NCI-H82 treated with DMSO at 0.1 percent for 48 hours (cell line): ENCODE data around the gene CHMP5.
"Not testable (repeated sequence)": the region's sequence is repeated elsewhere in the genome, so short reads cannot be mapped to it uniquely, and the experiment has no call there.

Source experiments
- DNase-seq: peaks from one replicate; lab custom pipeline; 2025; ENCODE audit not compliant: unreplicated experiment; lab: John Stamatoyannopoulos, UW

CHMP5 gene

GRCh38 chr9:33311953-33312352, 47.1 kb downstream of the CHMP5 start:
- DNase-seq: no peak

GRCh38 chr9:33315371-33315770, 50.5 kb downstream of the CHMP5 start:
- no peak for DNase-seq

- not testable (repeated sequence) for DNase-seq
These were observed 52.3 kb downstream of the CHMP5 start for GRCh38 chr9:33317136-33317535.

GRCh38 chr9:33318225-33318624, 53.4 kb downstream of the CHMP5 start:
- no peak for DNase-seq

GRCh38 chr9:33318781-33319180, 53.9 kb downstream of the CHMP5 start:
- DNase-seq: no peak

- no peak for DNase-seq
These were observed 55.4 kb downstream of the CHMP5 start for GRCh38 chr9:33320230-33320567.

- no peak for DNase-seq
These were observed 55.9 kb downstream of the CHMP5 start for GRCh38 chr9:33320568-33321261.

- DNase-seq: peak; percentile 56
These were observed 64.3 kb downstream of the CHMP5 start for GRCh38 chr9:33329117-33329563.

- DNase-seq: no peak
These were observed 65.1 kb downstream of the CHMP5 start for GRCh38 chr9:33329979-33330378.

- DNase-seq: no peak
These were observed 66.6 kb downstream of the CHMP5 start for GRCh38 chr9:33331377-33331891.
